Panc1 (cell line): ENCODE measurements around the gene PRKD3. TPM values are rescaled to one million over a fixed set of nuclear protein-coding genes. Genes with fewer than 3 reads are reported as not detected.

ENCODE experiments used
- ATAC-seq: fragments of 200-7000 bp; cut with Tn5 transposase; 2 replicates; pipeline ENCODE4 v1.9.1; 2020; ENCODE audit warnings: mild to moderate bottlenecking, moderate library complexity
- BruUV-seq: library from RNA; stranded (reverse); fragments of 400-500 nt; replicated peaks from 2 replicates; lab custom pipeline; 2021; lab: Mats Ljungman, UMichigan
- CTCF ChIA-PET: fragments of 300-600 bp; sonication (Branson Sonifier 250); formaldehyde crosslinking; loops from one replicate; lab custom pipeline; 2022; ENCODE audit warnings: antibody characterized with exemption; lab: Charles Lee
- POLR2A ChIA-PET: fragments of 300-600 bp; sonication (Branson Sonifier 250); formaldehyde crosslinking; loops from one replicate; lab custom pipeline; 2022; ENCODE audit warnings: antibody characterized with exemption; lab: Charles Lee
- DNase-seq: peaks from one replicate; pipeline ENCODE4 v3.0.0-alpha.2; 2010; ENCODE audit warnings: low read depth, low spot score
- H3K27ac ChIP-seq: 2 replicates; pipeline ENCODE4 v1.5.1; 2011; ENCODE audit warnings: mild to moderate bottlenecking, low read length, inconsistent platforms
- H3K27me3 ChIP-seq: fragments of 200-500 bp; sonication (Bioruptor generic); 2 replicates; pipeline ENCODE4 v1.6.0; 2014; ENCODE audit warnings: low read length, inconsistent platforms; ENCODE audit not compliant: control insufficient read depth, insufficient read depth
- H3K36me3 ChIP-seq: fragments of 200-500 bp; sonication (Bioruptor generic); 2 replicates; pipeline ENCODE4 v1.5.1; 2014; ENCODE audit warnings: inconsistent platforms, mild to moderate bottlenecking, low read length, moderate library complexity; ENCODE audit not compliant: control insufficient read depth, insufficient read depth
- H3K4me1 ChIP-seq: 2 replicates; pipeline ENCODE4 v1.5.1; 2011; ENCODE audit warnings: inconsistent platforms, mild to moderate bottlenecking, low read length, moderate library complexity; ENCODE audit not compliant: control insufficient read depth, insufficient read depth
- H3K4me3 ChIP-seq, 2 experiments: 2 replicates each; pipeline ENCODE4 v1.5.1; 2011 to 2012; ENCODE audit warnings: low read depth in 2 of 2, low read length in 2 of 2, mild to moderate bottlenecking in 2 of 2, inconsistent platforms in 1 of 2, moderate library complexity in 1 of 2
- H3K9me3 ChIP-seq: fragments of 200-500 bp; sonication (Bioruptor generic); 2 replicates; pipeline ENCODE4 v1.5.1; 2014; ENCODE audit warnings: low read depth, mild to moderate bottlenecking, inconsistent platforms, low read length, moderate library complexity; ENCODE audit not compliant: control insufficient read depth, insufficient read depth
- CTCF ChIP-seq: fragments of 450-650 bp; IDR thresholded peaks from 2 replicates; pipeline ENCODE4 v1.5.1; 2017; ENCODE audit warnings: mild to moderate bottlenecking
- POLR2AphosphoS5 ChIP-seq: IDR thresholded peaks from 2 replicates; pipeline ENCODE4 v1.6.1; 2012; ENCODE audit warnings: mild to moderate bottlenecking, low read depth, low read length, moderate library complexity
- REST ChIP-seq, 2 experiments: IDR thresholded peaks; 2 replicates each; pipeline ENCODE4 v1.6.1; 2011 to 2012; ENCODE audit warnings: low read depth in 2 of 2, control low read depth in 1 of 2, low read length in 1 of 2, mild to moderate bottlenecking in 1 of 2, moderate library complexity in 1 of 2; ENCODE audit not compliant: insufficient read depth in 1 of 2
- SIN3A ChIP-seq: IDR thresholded peaks from 2 replicates; pipeline ENCODE4 v1.6.1; 2012; ENCODE audit warnings: low read depth, mild to moderate bottlenecking, low read length, moderate library complexity, borderline replicate concordance; ENCODE audit not compliant: insufficient read depth
- TCF7L2 ChIP-seq: IDR thresholded peaks from 2 replicates; pipeline ENCODE4 v1.6.1; 2011; ENCODE audit warnings: mild to moderate bottlenecking, low read depth, low read length, inconsistent platforms
- in situ Hi-C: cut with HindIII; loops from 2 replicates; pipeline ENCODE4 v1.10.0; 2016; ENCODE audit warnings: low sequenced_read_pairs, low pct_unique_long_range_greater_than_20kb
- intact Hi-C: fragments of 100-400 bp; cut with micrococcal nuclease; formaldehyde crosslinking; loops from one replicate; pipeline ENCODE4 v1.10.0; 2022; ENCODE audit not compliant: unreplicated experiment
- total RNA-seq: library from RNA; stranded (reverse); gene quantifications from one replicate; pipeline ENCODE4 v1.2.1, GENCODE V29; 2021; ENCODE audit not compliant: unreplicated experiment

PRKD3 gene
- total RNA-seq, 1 experiment from 2014 or later: 21.8 TPM

GRCh38 chr2:37326866-37327634, 2.4 kb upstream of the PRKD3 start:
- Histone ChIP-seq H3K4me3 (no peak overlapping the region), H3K4me1 (peaks cover 18% of the 10 kb centered on the region), H3K36me3 (peaks cover 3% of the 10 kb centered on the region; the same call in 1 of the 2 replicates), H3K9me3 (no peaks in the 10 kb centered on the region), H3K27me3 (peaks cover 7% of the 10 kb centered on the region), H3K27ac (no peak overlapping the region)
- CTCF ChIA-PET: no interaction called here
- TF ChIP-seq SIN3A: no peak
- intact Hi-C loops: no loop called here
- POLR2A ChIA-PET: interaction anchor here (0.6 kb wide), 1 partner anchor 263 kb away, joined by 6 read pairs; no protein-coding TSS in a partner anchor
- no peak for ATAC-seq
- in situ Hi-C loops: no loop called here
- no TSS peak for BruUV-seq
- DNase-seq: no peak

- Histone ChIP-seq H3K4me3 (no peak overlapping the region), H3K4me1 (peaks cover 20% of the 10 kb centered on the region), H3K27ac (no peak overlapping the region), H3K36me3 (peaks cover 3% of the 10 kb centered on the region; the same call in 1 of the 2 replicates), H3K27me3 (peaks cover 7% of the 10 kb centered on the region), H3K9me3 (no peaks in the 10 kb centered on the region)
- ChIA-PET CTCF (no interaction called here), POLR2A (no interaction called here)
- in situ Hi-C loops: no loop called here
- DNase-seq (no peak), ATAC-seq (no peak)
- intact Hi-C loops: no loop called here
- BruUV-seq: no TSS peak
- TF ChIP-seq REST (IDR thresholded peaks at IDR 0.05; ENCODE audit: insufficient read depth in 1 of 2, low read depth in 2 of 2, low read length in 1 of 2) (no peak), POLR2AphosphoS5 (no peak), SIN3A (no peak), TCF7L2 (no peak), CTCF (no peak)
Observed at GRCh38 chr2:37326285-37326684, 1.7 kb upstream of the PRKD3 start.

- POLR2A ChIA-PET: no interaction called here
- in situ Hi-C loops: no loop called here
- H3K4me1 ChIP-seq: peaks cover 20% of the 10 kb centered on the region
- intact Hi-C loops: no loop called here
- DNase-seq: no peak
- H3K27ac ChIP-seq: no peak overlapping the region
- CTCF ChIA-PET: no interaction called here
- BruUV-seq: no TSS peak
- ATAC-seq: no peak
- H3K4me3 ChIP-seq: peak overlapping the region; percentile 83 to 95
- TF ChIP-seq TCF7L2 (no peak), SIN3A (no peak), REST (IDR thresholded peaks at IDR 0.05; ENCODE audit: insufficient read depth in 1 of 2, low read depth in 2 of 2, low read length in 1 of 2) (no peak), POLR2AphosphoS5 (no peak), CTCF (no peak)
- peaks cover 3% of the 10 kb centered on the region; the same call in 1 of the 2 replicates for H3K36me3 ChIP-seq
- no peaks in the 10 kb centered on the region for H3K9me3 ChIP-seq
- peaks cover 7% of the 10 kb centered on the region for H3K27me3 ChIP-seq
Observed at GRCh38 chr2:37325625-37326071, 1.0 kb upstream of the PRKD3 start.
